Endothelial cell of umbilical vein (primary cell): Measurements from ENCODE around the gene ABCA2. TPM values are rescaled to one million over a fixed set of nuclear protein-coding genes. Genes with fewer than 3 reads are reported as not detected.

ENCODE experiments used
- BruUV-seq: library from RNA; stranded (reverse); fragments of 400-500 nt; replicated peaks from 2 replicates; lab custom pipeline; 2021; lab: Mats Ljungman, UMichigan
- CTCF ChIA-PET: fragments of 300-600, 350-600 bp; sonication (Branson Sonifier 250); formaldehyde crosslinking; loops from one replicate; lab custom pipeline; 2021; ENCODE audit warnings: antibody characterized with exemption, inconsistent platforms; lab: Charles Lee
- POLR2A ChIA-PET: fragments of 300-600, 350-600 bp; sonication (Branson Sonifier 250); formaldehyde crosslinking; loops from one replicate; lab custom pipeline; 2021; ENCODE audit warnings: antibody characterized with exemption, inconsistent platforms; lab: Charles Lee
- DNase-seq: peaks from one replicate; pipeline ENCODE4 v3.0.0-alpha.2; 2011; ENCODE audit warnings: low read depth, low spot score
- FAIRE-seq: peaks from 2 replicates; lab custom pipeline; 2011; peaks lifted over from hg19 to GRCh38; lab: Jason Lieb, UNC
- H2AFZ ChIP-seq: 2 replicates; pipeline ENCODE4 v1.6.0; 2012; ENCODE audit warnings: low read depth, low read length, control low read depth, inconsistent platforms
- H3K27ac ChIP-seq: 2 replicates; pipeline ENCODE4 v1.5.1; 2011; ENCODE audit warnings: low read depth, mild to moderate bottlenecking, control low read depth, low read length, moderate library complexity; ENCODE audit not compliant: insufficient read depth
- H3K27me3 ChIP-seq, 2 experiments: 2 replicates each; pipeline versions ENCODE4 v1.6.0 to v1.6.1; 2011; ENCODE audit warnings: low read length in 2 of 2, mixed read lengths in 1 of 2; ENCODE audit not compliant: control insufficient read depth in 2 of 2, insufficient read depth in 2 of 2
- H3K36me3 ChIP-seq, 2 experiments: 2 replicates in 1 of 2; 3 replicates in 1 of 2; pipeline ENCODE4 v1.5.1; 2011; ENCODE audit warnings: low read length in 2 of 2, mild to moderate bottlenecking in 1 of 2, moderate library complexity in 1 of 2; ENCODE audit not compliant: control insufficient read depth in 2 of 2, insufficient read depth in 2 of 2; ENCODE audit errors: extremely low read depth in 1 of 2
- H3K4me1 ChIP-seq: 3 replicates; pipeline ENCODE4 v1.5.1; 2011; ENCODE audit warnings: mild to moderate bottlenecking, low read length; ENCODE audit not compliant: control insufficient read depth, insufficient read depth; ENCODE audit errors: extremely low read depth
- H3K4me2 ChIP-seq: 2 replicates; pipeline ENCODE4 v1.6.1; 2011; ENCODE audit warnings: low read length, control low read depth, mixed read lengths; ENCODE audit not compliant: insufficient read depth
- H3K4me3 ChIP-seq, 3 experiments: fragments of 200-600 bp in 1 of 3; sonication (generic), shearing (Covaris generic) in 1 of 3; replicated peaks in 1 of 3; 2 replicates each; pipeline ENCODE4 v1.5.1; 2011 to 2016; ENCODE audit warnings: control low read depth in 3 of 3, low read length in 3 of 3, mild to moderate bottlenecking in 2 of 3, inconsistent platforms in 1 of 3, low read depth in 1 of 3, moderate library complexity in 1 of 3; ENCODE audit not compliant: insufficient read depth in 1 of 3
- H3K79me2 ChIP-seq: 2 replicates; pipeline ENCODE4 v1.6.0; 2012; ENCODE audit warnings: low read length, inconsistent platforms; ENCODE audit not compliant: control insufficient read depth, insufficient read depth
- H3K9ac ChIP-seq: replicated peaks from 2 replicates; pipeline ENCODE3; 2011; ENCODE audit warnings: low read length, control low read depth; ENCODE audit not compliant: insufficient read depth; ENCODE audit errors: extremely low read depth
- H3K9me1 ChIP-seq: replicated peaks from 3 replicates; pipeline ENCODE4 v1.6.0; 2011; ENCODE audit warnings: mild to moderate bottlenecking, low read length; ENCODE audit not compliant: control insufficient read depth, insufficient read depth; ENCODE audit errors: extremely low read depth
- H3K9me3 ChIP-seq: replicated peaks from 2 replicates; pipeline ENCODE4 v1.5.1; 2012; ENCODE audit warnings: low read length, inconsistent platforms; ENCODE audit not compliant: control insufficient read depth, insufficient read depth
- H4K20me1 ChIP-seq: replicated peaks from 2 replicates; pipeline ENCODE3; 2011; ENCODE audit warnings: mild to moderate bottlenecking, low read length; ENCODE audit not compliant: control insufficient read depth, insufficient read depth; ENCODE audit errors: extremely low read depth
- CTCF ChIP-seq, 2 donors: IDR thresholded peaks; 1 replicate in 1 of 2; 2 replicates in 1 of 2; pipeline ENCODE4 v1.5.1; 2011; ENCODE audit warnings: low read length in 2 of 2, mild to moderate bottlenecking in 2 of 2, moderate library complexity in 2 of 2, control low read depth in 1 of 2, inconsistent platforms in 1 of 2, low read depth in 1 of 2; ENCODE audit not compliant: insufficient read depth in 1 of 2; ENCODE audit errors: extremely low read depth in 1 of 2
- EZH2 ChIP-seq: IDR thresholded peaks from 2 replicates; pipeline ENCODE4 v1.6.1; 2012; ENCODE audit warnings: borderline replicate concordance, low read depth, mild to moderate bottlenecking, moderate library complexity, low read length, inconsistent platforms; ENCODE audit not compliant: severe bottlenecking
- FOS ChIP-seq: IDR thresholded peaks from 2 replicates; pipeline ENCODE4 v1.6.1; 2011; ENCODE audit warnings: mild to moderate bottlenecking, low read length, moderate library complexity, borderline replicate concordance; ENCODE audit not compliant: insufficient read depth
- GATA2 ChIP-seq: IDR thresholded peaks from 2 replicates; pipeline ENCODE4 v1.7.0; 2011; ENCODE audit warnings: low read depth, mild to moderate bottlenecking, moderate library complexity, mixed read lengths, low read length; ENCODE audit not compliant: insufficient read length, insufficient read depth
- JUN ChIP-seq: IDR thresholded peaks from 2 replicates; pipeline ENCODE4 v1.6.1; 2011; ENCODE audit warnings: borderline replicate concordance, low read depth; ENCODE audit not compliant: insufficient read length, insufficient read depth
- MAX ChIP-seq: IDR thresholded peaks from 2 replicates; pipeline ENCODE4 v1.6.1; 2011; ENCODE audit not compliant: insufficient read depth, insufficient read length
- MYC ChIP-seq: IDR thresholded peaks from one replicate; pipeline ENCODE4 v1.6.1; 2011; ENCODE audit warnings: mild to moderate bottlenecking, low read depth, low read length
- POLR2A ChIP-seq: IDR thresholded peaks from 2 replicates; pipeline ENCODE4 v1.6.1; 2012; ENCODE audit warnings: low read depth, mild to moderate bottlenecking, control low read depth, low read length
- POLR2AphosphoS5 ChIP-seq: IDR thresholded peaks from 2 replicates; pipeline ENCODE4 v1.6.1; 2012; ENCODE audit warnings: low read depth, mild to moderate bottlenecking, control low read depth, low read length, moderate library complexity; ENCODE audit not compliant: insufficient read depth
- dilution Hi-C: fragments of 300-500 bp; cut with MboI; formaldehyde crosslinking; loops from one replicate; pipeline ENCODE4 v1.15.0; 2019; ENCODE audit warnings: low sequenced_read_pairs; ENCODE audit not compliant: extremely low pct_ligation_motif_present
- intact Hi-C: fragments of 100-400 bp; cut with micrococcal nuclease; formaldehyde crosslinking; loops from one replicate; pipeline ENCODE4 v1.10.0; 2022
- polyA plus RNA-seq, 4 experiments: library from polyadenylated mRNA; depleted of rRNA in 3 of 4; stranded (reverse) in 3 of 4; unstranded in 1 of 4; fragments of >200 nt; gene quantifications; 2 replicates each; pipeline versions ENCODE4 v1.2.1 to v1.2.3, GENCODE V29; 2011 to 2012; ENCODE audit warnings: missing spikeins in 1 of 4
- total RNA-seq: library from RNA; stranded (reverse); gene quantifications from 2 replicates; pipeline ENCODE4 v1.2.3, GENCODE V29; 2021

ABCA2 gene
- total and polyA plus RNA-seq, 2 donors (not counting 3 experiments of a cell fraction or from before 2014, with no cell fraction given): 20.0 to 29.1 TPM

GRCh38 chr9:137066096-137066861 is 38.2 kb upstream of the ABCA2 start:
- intact Hi-C loops: no loop called here
- no peaks in the 10 kb centered on the region for H3K9me1 ChIP-seq
- H3K4me3 ChIP-seq: no peak overlapping the region
- DNase-seq (no peak), FAIRE-seq (no peak)
- ChIA-PET POLR2A (no interaction called here), CTCF (interaction anchor here (0.8 to 8.0 kb wide), 7 partner anchors 11 to 219 kb away, joined by 3 to 152 read pairs (median 10); partner anchors contain the start of genes NPDC1 and UAP1L1)
- no peak overlapping the region for H3K4me2 ChIP-seq
- BruUV-seq: no TSS peak
- H3K27me3 ChIP-seq: no peaks in the 10 kb centered on the region
- no peaks in the 10 kb centered on the region for H4K20me1 ChIP-seq
- no peak overlapping the region for H3K27ac ChIP-seq
- H3K9ac ChIP-seq: no peak overlapping the region
- no peak overlapping the region for H2AFZ ChIP-seq
- TF ChIP-seq POLR2A (no peak), EZH2 (no peak), GATA2 (no peak)
- no peaks in the 10 kb centered on the region for H3K36me3 ChIP-seq
- dilution Hi-C loops: no loop called here
- H3K9me3 ChIP-seq: no peaks in the 10 kb centered on the region
- peaks cover 11% of the 10 kb centered on the region for H3K4me1 ChIP-seq
- H3K79me2 ChIP-seq: peaks cover 9% of the 10 kb centered on the region

GRCh38 chr9:137065336-137065967 is 37.4 kb upstream of the ABCA2 start:
- peaks cover 5% of the 10 kb centered on the region for H3K4me1 ChIP-seq
- TF ChIP-seq JUN: no peak
- TF ChIP-seq MYC: no peak
- no peak for TF ChIP-seq MAX
- TF ChIP-seq EZH2: no peak
- TF ChIP-seq POLR2AphosphoS5: no peak
- no peak for TF ChIP-seq POLR2A
- no peak for TF ChIP-seq CTCF (IDR thresholded peaks at IDR 0.05; ENCODE audit: extremely low read depth in 1 of 2, insufficient read depth in 1 of 2, low read depth in 1 of 2, low read length in 2 of 2)
- TF ChIP-seq FOS: no peak
- TF ChIP-seq GATA2: no peak
- H2AFZ ChIP-seq: no peak overlapping the region
- no peak overlapping the region for H3K4me3 ChIP-seq
- dilution Hi-C loops (no loop called here), intact Hi-C loops (no loop called here)
- no TSS peak for BruUV-seq
- FAIRE-seq: no peak
- no peak overlapping the region for H3K4me2 ChIP-seq
- no peak overlapping the region for H3K27ac ChIP-seq
- H3K9me1 ChIP-seq: no peaks in the 10 kb centered on the region
- peaks cover 9% of the 10 kb centered on the region for H3K79me2 ChIP-seq
- DNase-seq: no peak
- no peaks in the 10 kb centered on the region for H4K20me1 ChIP-seq
- ChIA-PET CTCF (interaction anchor here (0.8 to 8.0 kb wide), 4 partner anchors 17 to 171 kb away, joined by 3 to 152 read pairs (median 22); partner anchors contain the start of gene NPDC1), POLR2A (no interaction called here)
- H3K9me3 ChIP-seq: no peaks in the 10 kb centered on the region
- no peaks in the 10 kb centered on the region for H3K27me3 ChIP-seq
- no peaks in the 10 kb centered on the region for H3K36me3 ChIP-seq
- H3K9ac ChIP-seq: no peak overlapping the region
